GM20000 (cell line): ENCODE measurements around the gene SLC51B.

Source experiments
- DNase-seq: peaks from one replicate; pipeline ENCODE4 v3.0.0; 2012; ENCODE audit warnings: low spot score
- TF ChIP-seq, protein P1 (sequence below): IDR thresholded peaks from 2 replicates; pipeline ENCODE4 v1.5.1; 2012; ENCODE audit warnings: mild to moderate bottlenecking, control low read depth; ENCODE audit errors: extremely low read depth, missing control alignments

SLC51B gene

DNA sequence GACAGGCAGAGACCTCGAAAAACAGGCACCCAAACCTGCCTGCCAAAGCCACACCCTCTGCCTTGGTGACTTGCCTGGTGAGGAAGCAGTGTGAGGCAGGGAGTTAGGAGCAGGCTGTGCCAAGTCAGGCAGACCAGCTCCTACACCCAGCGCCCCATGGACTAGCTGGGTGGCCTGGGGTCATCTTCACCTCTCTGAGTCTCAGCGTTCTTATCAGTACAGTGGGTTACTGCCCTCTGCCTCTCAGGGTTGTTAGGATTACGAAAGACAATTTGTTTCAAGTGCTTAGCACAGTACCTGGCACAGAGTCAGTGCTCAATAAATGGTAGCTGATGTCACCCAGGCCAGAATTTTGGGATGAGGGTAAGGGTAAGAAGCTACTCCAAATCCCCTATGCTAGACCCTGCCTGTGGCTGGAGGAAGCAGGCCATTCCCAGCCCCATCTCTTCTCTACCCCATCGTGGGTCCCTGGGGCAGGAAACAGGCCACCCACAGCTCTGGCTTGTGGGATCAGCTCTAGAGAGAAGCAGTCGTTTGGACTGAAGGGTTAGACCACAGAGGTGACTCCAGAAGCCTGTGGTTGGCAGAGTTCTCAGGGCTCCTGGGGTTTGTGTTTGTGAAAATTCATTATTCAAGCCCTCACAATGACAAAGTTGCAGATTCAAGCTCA is 10.1 kb downstream of the SLC51B start:
- no peak for DNase-seq
- TF ChIP-seq, protein P1, sequence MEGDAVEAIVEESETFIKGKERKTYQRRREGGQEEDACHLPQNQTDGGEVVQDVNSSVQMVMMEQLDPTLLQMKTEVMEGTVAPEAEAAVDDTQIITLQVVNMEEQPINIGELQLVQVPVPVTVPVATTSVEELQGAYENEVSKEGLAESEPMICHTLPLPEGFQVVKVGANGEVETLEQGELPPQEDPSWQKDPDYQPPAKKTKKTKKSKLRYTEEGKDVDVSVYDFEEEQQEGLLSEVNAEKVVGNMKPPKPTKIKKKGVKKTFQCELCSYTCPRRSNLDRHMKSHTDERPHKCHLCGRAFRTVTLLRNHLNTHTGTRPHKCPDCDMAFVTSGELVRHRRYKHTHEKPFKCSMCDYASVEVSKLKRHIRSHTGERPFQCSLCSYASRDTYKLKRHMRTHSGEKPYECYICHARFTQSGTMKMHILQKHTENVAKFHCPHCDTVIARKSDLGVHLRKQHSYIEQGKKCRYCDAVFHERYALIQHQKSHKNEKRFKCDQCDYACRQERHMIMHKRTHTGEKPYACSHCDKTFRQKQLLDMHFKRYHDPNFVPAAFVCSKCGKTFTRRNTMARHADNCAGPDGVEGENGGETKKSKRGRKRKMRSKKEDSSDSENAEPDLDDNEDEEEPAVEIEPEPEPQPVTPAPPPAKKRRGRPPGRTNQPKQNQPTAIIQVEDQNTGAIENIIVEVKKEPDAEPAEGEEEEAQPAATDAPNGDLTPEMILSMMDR, result no peak

DNA sequence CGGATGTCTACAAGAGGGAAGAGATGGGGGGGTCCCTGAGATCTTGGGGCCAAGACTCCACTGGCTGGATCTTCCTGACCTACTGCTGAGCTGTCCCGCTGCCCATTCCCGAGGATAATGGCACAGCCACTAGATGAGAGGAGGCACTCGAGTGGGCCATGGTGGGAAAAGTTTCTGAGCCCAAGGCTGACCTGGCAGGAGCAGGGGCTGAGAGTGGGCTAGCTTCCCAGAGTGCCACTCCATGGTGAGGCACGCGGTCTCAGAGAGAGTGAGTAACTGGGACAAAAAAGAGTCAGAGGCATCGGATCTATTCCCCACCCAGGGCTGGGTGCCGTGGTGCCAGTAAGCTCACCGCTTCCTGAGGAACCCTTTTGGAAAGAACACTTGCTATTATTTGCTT is 10.9 kb downstream of the SLC51B start:
- no peak for DNase-seq
- TF ChIP-seq, protein P1, result no peak

DNA sequence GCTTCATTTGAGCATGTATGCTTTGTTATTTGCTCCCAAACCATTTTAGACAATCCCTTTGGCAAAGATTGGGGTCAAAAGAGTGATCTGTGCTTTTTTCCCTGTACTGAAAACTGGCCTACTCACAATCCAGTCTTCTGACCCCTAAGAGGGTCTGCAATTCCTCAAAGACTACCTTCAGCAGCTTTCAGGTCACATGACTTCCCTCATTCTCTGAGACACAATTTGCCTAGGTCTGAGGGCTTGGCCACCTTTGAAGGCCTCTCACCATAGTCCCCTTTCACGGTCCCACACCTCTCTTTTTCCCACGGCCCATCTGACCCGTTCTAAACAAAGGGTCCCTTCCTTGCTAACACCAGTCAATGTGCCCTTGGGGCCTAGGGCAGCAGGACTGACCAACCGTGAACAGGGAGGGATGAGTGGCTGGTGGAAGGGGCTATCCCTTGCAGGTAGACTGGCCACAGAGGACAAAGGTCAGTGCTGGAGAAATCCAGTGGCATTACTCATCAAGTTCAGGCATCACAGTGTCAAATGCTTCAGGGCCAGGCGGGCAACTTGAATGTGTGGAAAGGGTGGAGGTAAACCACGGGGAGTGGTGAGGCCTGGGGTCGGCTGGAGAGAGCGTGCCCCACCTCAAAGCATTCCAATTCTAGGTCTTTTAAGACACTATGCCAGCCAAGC is 11.8 kb downstream of the SLC51B start:
- TF ChIP-seq, protein P1, result no peak
- no peak for DNase-seq

DNA sequence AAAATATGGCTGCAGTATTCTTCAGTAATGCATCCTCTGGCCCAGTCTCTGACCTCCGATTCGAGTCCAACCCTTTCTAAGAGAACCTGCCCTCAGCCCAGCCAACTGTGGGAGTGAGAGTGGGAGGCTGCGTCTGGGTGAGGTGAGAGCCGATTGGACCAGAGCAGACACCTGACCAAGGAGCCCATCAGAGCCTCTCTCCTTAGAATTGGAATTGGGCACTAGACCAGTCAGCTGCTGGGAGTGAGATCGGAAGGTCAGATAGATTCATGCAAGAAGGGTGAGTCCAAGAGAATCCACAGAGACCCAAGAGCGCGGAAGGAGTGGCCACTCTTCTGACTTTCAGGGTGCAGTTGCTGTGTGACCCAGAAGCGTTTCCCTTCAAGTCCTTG is 12.4 kb downstream of the SLC51B start:
- TF ChIP-seq, protein P1, result no peak
- DNase-seq, result no peak

DNA sequence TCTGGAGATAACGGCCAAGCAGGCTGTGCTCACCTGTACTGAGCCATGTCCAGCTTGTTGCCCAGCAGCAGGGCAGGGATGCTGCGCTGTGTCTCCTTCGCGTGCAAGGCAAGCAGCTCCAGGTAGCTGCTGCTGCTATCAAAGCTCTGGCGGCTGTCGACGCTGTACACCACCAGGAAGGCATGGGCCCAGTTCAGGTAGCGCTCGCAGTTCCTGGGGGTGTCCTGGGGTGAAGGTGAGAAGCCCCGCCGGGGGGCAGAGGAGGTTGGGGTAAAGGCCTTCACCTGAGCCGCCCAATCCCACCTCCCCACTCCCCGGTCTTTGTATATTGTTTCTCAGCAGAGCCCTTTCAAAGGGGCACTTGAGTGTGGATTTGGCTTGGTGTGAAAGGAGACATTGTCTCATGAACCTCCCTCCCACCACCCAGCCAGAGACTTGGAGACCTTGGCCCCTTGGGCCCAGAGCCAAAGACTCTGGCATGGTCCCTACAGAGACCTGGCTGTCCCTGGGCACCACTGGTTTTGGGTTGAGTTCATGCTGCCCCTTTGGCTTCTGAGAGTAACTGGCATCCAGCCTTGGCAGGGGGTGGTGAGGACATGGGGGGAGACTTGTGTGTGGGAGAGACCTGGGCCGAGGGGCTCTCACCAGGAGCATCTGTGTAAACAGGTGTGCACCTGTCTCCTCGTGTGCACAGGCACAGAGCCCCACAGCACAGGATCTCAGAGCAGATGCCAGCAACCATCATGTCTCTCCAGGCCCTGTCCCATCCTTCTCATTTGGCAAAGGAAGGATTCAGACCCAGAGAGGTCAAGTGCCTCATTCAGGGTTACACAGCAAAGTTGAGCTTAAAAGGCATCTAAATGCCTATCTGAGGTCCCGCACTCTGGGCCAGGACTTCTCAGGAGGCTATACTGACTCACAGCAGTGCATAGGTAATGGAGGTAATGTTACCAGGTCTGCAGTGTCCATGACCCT is 13.5 kb downstream of the SLC51B start:
- no peak for DNase-seq
- TF ChIP-seq, protein P1, result no peak

DNA sequence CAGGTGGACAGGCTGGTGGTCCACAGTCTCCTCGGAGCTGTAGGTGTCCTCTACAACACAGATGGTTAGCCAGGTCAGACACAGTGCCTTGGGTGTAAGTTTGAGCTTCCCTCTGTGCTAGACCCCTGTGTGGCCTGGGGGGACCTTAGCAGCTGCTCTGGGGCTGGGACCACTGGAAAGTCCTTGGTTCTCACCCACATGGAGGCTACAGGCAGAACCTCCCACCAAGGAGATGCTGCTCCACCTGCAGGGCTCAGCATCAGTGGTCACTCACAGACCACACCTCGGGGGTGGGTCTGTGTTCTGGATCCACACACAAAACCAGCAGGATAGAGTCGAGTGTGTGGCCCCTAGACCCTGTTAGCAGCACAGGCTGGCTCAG is 14.2 kb downstream of the SLC51B start:
- no peak for DNase-seq
- TF ChIP-seq, protein P1, result no peak

DNA sequence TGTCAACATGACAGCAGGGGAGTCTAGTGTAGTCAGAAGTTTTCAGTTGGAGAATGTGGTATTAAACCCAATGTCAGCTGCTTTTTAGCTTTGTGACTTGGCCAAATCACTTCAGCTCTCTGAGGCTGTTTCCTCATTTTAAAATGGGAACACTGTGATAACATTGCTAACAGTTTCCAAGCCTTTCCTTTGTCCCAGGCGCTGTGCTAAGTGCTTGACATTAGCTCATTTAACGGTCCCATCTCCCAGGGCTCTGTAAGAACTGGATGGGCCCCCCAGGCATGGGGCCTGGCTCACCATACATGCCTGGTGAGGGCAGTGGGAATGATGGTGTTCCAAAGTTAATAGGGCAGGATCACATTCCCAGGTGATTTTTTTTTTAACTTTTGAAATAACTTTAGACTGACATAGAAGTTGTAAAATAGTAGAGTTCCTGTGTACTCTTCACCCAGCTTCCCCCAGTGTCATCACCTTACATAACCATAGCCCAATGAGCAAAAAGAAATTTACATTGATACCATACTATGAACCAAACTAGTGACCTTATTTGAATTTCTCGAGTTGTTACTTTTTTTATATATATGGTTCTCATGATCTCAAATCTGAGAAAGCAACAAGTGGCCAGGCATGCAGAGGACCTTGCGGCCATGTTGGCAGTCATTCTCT is 14.9 kb downstream of the SLC51B start:
- TF ChIP-seq, protein P1, result no peak
- no peak for DNase-seq
